ENCODE data around the gene PRAMEF5. TPM values are rescaled to one million over a fixed set of nuclear protein-coding genes. Genes with fewer than 3 reads are reported as not detected.
"Not testable (repeated sequence)": the region's sequence is repeated elsewhere in the genome, so short reads cannot be mapped to it uniquely, and the experiment has no call there.

PRAMEF5 gene
- total RNA-seq, 1 experiment from 2014 or later: not detected

- DNase-seq (ENCODE audit: low read depth, low spot score); H3K9ac ChIP-seq (ENCODE audit: low read length); intact Hi-C loops (cut with micrococcal nuclease); RAD21 ChIA-PET (ENCODE audit: low non-redundant PET in 1 of 2, low total read pairs in 2 of 2, uncharacterized antibody in 2 of 2, unreplicated experiment in 2 of 2); H3K27ac ChIP-seq (ENCODE audit: low read depth, low read length); H3K4me1 ChIP-seq (ENCODE audit: control insufficient read depth in 1 of 2, insufficient read depth in 2 of 2, low read length in 2 of 2); H3K9me2 ChIP-seq (ENCODE audit: insufficient read depth); H3K4me3 ChIP-seq (replicated peaks in 1 of 2; ENCODE audit: low read depth in 1 of 2, low read length in 2 of 2); H3K79me2 ChIP-seq (ENCODE audit: insufficient read depth, low read length); H3K4me2 ChIP-seq (ENCODE audit: low read length); H3K36me3 ChIP-seq (ENCODE audit: control insufficient read depth in 1 of 2, insufficient read depth in 2 of 2, low read length in 2 of 2); H3K27me3 ChIP-seq (ENCODE audit: insufficient read depth, low read length); POLR2A ChIA-PET; H3K9me3 ChIP-seq (ENCODE audit: control insufficient read depth in 1 of 2, insufficient read depth in 1 of 2, low read depth in 1 of 2, low read length in 2 of 2); CTCF ChIA-PET; H4K20me1 ChIP-seq (ENCODE audit: insufficient read depth); H2AFZ ChIP-seq (ENCODE audit: low read depth, low read length, poor library complexity, severe bottlenecking); BruUV-seq (replicated peaks): not testable (repeated sequence)
- TF ChIP-seq CTCF (IDR thresholded peaks at IDR 0.05 in 2 of 3, conservative IDR thresholded peaks at IDR 0.05 in 1 of 3; ENCODE audit: borderline replicate concordance in 1 of 3, insufficient read depth in 1 of 3, low read depth in 2 of 3, low read length in 2 of 3) (peak in 1 of 3 experiments; percentile 6; a peak in 1 of 6 replicates), RAD21 (IDR thresholded peaks at IDR 0.05; ENCODE audit: low read depth) (peak; percentile 18; the same call in 1 of the 2 replicates)
- ATAC-seq: peak; percentile 55; the same call in 1 of the 2 replicates
Observed at GRCh38 chr1:13279617-13280016, 25.6 kb downstream of the PRAMEF5 start.

GRCh38 chr1:13285037-13285436 is 31.0 kb downstream of the PRAMEF5 start, which contains the start of gene PRAMEF8:
Gene PRAMEF8, minus strand, starts transcription at chr1:13285137. Its CDS starts 1,046 bp downstream, at chr1:13284091.
- BruUV-seq (replicated peaks); H3K36me3 ChIP-seq (ENCODE audit: control insufficient read depth in 1 of 2, insufficient read depth in 2 of 2, low read length in 2 of 2); H2AFZ ChIP-seq (ENCODE audit: low read depth, low read length, poor library complexity, severe bottlenecking); H3K27ac ChIP-seq (ENCODE audit: low read depth, low read length); H3K9me2 ChIP-seq (ENCODE audit: insufficient read depth); H3K4me3 ChIP-seq (replicated peaks in 1 of 2; ENCODE audit: low read depth in 1 of 2, low read length in 2 of 2); DNase-seq (ENCODE audit: low read depth, low spot score); H3K9ac ChIP-seq (ENCODE audit: low read length); H3K4me2 ChIP-seq (ENCODE audit: low read length); CTCF ChIA-PET; H3K9me3 ChIP-seq (ENCODE audit: control insufficient read depth in 1 of 2, insufficient read depth in 1 of 2, low read depth in 1 of 2, low read length in 2 of 2); POLR2A ChIA-PET; H3K4me1 ChIP-seq (ENCODE audit: control insufficient read depth in 1 of 2, insufficient read depth in 2 of 2, low read length in 2 of 2); intact Hi-C loops (cut with micrococcal nuclease); H3K79me2 ChIP-seq (ENCODE audit: insufficient read depth, low read length); H3K27me3 ChIP-seq (ENCODE audit: insufficient read depth, low read length); H4K20me1 ChIP-seq (ENCODE audit: insufficient read depth); RAD21 ChIA-PET (ENCODE audit: low non-redundant PET in 1 of 2, low total read pairs in 2 of 2, uncharacterized antibody in 2 of 2, unreplicated experiment in 2 of 2); ATAC-seq: not testable (repeated sequence)

- intact Hi-C loops (cut with micrococcal nuclease); H3K4me3 ChIP-seq (replicated peaks in 1 of 2; ENCODE audit: low read depth in 1 of 2, low read length in 2 of 2); H2AFZ ChIP-seq (ENCODE audit: low read depth, low read length, poor library complexity, severe bottlenecking); CTCF ChIA-PET; H4K20me1 ChIP-seq (ENCODE audit: insufficient read depth); RAD21 ChIA-PET (ENCODE audit: low non-redundant PET in 1 of 2, low total read pairs in 2 of 2, uncharacterized antibody in 2 of 2, unreplicated experiment in 2 of 2); H3K27me3 ChIP-seq (ENCODE audit: insufficient read depth, low read length); H3K36me3 ChIP-seq (ENCODE audit: control insufficient read depth in 1 of 2, insufficient read depth in 2 of 2, low read length in 2 of 2); ATAC-seq; H3K9me3 ChIP-seq (ENCODE audit: control insufficient read depth in 1 of 2, insufficient read depth in 1 of 2, low read depth in 1 of 2, low read length in 2 of 2); H3K4me1 ChIP-seq (ENCODE audit: control insufficient read depth in 1 of 2, insufficient read depth in 2 of 2, low read length in 2 of 2); BruUV-seq (replicated peaks); DNase-seq (ENCODE audit: low read depth, low spot score); H3K79me2 ChIP-seq (ENCODE audit: insufficient read depth, low read length); H3K9me2 ChIP-seq (ENCODE audit: insufficient read depth); H3K27ac ChIP-seq (ENCODE audit: low read depth, low read length); H3K9ac ChIP-seq (ENCODE audit: low read length); POLR2A ChIA-PET; H3K4me2 ChIP-seq (ENCODE audit: low read length): not testable (repeated sequence)
Observed at GRCh38 chr1:13289030-13289429, 35.0 kb downstream of the PRAMEF5 start.

GRCh38 chr1:13297216-13297931 is 43.4 kb downstream of the PRAMEF5 start:
- H3K27me3 ChIP-seq (ENCODE audit: insufficient read depth, low read length); H3K4me3 ChIP-seq (replicated peaks in 1 of 2; ENCODE audit: low read depth in 1 of 2, low read length in 2 of 2); H2AFZ ChIP-seq (ENCODE audit: low read depth, low read length, poor library complexity, severe bottlenecking); CTCF ChIA-PET; H3K4me2 ChIP-seq (ENCODE audit: low read length); H3K9me3 ChIP-seq (ENCODE audit: control insufficient read depth in 1 of 2, insufficient read depth in 1 of 2, low read depth in 1 of 2, low read length in 2 of 2); POLR2A ChIA-PET; H3K36me3 ChIP-seq (ENCODE audit: control insufficient read depth in 1 of 2, insufficient read depth in 2 of 2, low read length in 2 of 2); H3K27ac ChIP-seq (ENCODE audit: low read depth, low read length); intact Hi-C loops (cut with micrococcal nuclease); H3K9ac ChIP-seq (ENCODE audit: low read length); RAD21 ChIA-PET (ENCODE audit: low non-redundant PET in 1 of 2, low total read pairs in 2 of 2, uncharacterized antibody in 2 of 2, unreplicated experiment in 2 of 2); H4K20me1 ChIP-seq (ENCODE audit: insufficient read depth); ATAC-seq; BruUV-seq (replicated peaks); H3K4me1 ChIP-seq (ENCODE audit: control insufficient read depth in 1 of 2, insufficient read depth in 2 of 2, low read length in 2 of 2); H3K9me2 ChIP-seq (ENCODE audit: insufficient read depth); H3K79me2 ChIP-seq (ENCODE audit: insufficient read depth, low read length); DNase-seq (ENCODE audit: low read depth, low spot score): not testable (repeated sequence)
